ENCODE results near the gene FCHSD1.

Gene FCHSD1

GRCh38 chr5:141674747-141675146 is 23.5 kb upstream of the FCHSD1 start:
- H3K27ac ChIP-seq (ENCODE audit: low read depth, low read length) = no peak overlapping the region
- no peaks in the 10 kb centered on the region for H3K9me3 ChIP-seq (ENCODE audit: control insufficient read depth in 1 of 2, low read length in 2 of 2)
- H3K4me1 ChIP-seq (ENCODE audit: control insufficient read depth in 1 of 2, insufficient read depth in 2 of 2, low read length in 2 of 2) = no peaks in the 10 kb centered on the region
- no peak overlapping the region for H3K4me3 ChIP-seq (ENCODE audit: low read depth in 1 of 2, low read length in 2 of 2)
- no peaks in the 10 kb centered on the region for H3K27me3 ChIP-seq (ENCODE audit: control insufficient read depth in 1 of 2, insufficient read depth in 2 of 2, low read length in 2 of 2)
- H3K36me3 ChIP-seq (ENCODE audit: control insufficient read depth in 1 of 2, insufficient read depth in 2 of 2, low read length in 2 of 2) = peaks cover 0 to 6% of the 10 kb centered on the region in 2 donors
- H3K9ac ChIP-seq (ENCODE audit: low read depth in 1 of 2, low read length in 2 of 2) = no peak overlapping the region

GRCh38 chr5:141672841-141673813 is 21.9 kb upstream of the FCHSD1 start:
- H3K9ac ChIP-seq (ENCODE audit: low read depth in 1 of 2, low read length in 2 of 2) = no peak overlapping the region
- no peak overlapping the region for H3K27ac ChIP-seq (ENCODE audit: low read depth, low read length)
- no peaks in the 10 kb centered on the region for H3K4me1 ChIP-seq (ENCODE audit: control insufficient read depth in 1 of 2, insufficient read depth in 2 of 2, low read length in 2 of 2)
- H3K4me3 ChIP-seq (ENCODE audit: low read depth in 1 of 2, low read length in 2 of 2) = no peak overlapping the region
- H3K27me3 ChIP-seq (ENCODE audit: control insufficient read depth in 1 of 2, insufficient read depth in 2 of 2, low read length in 2 of 2) = no peaks in the 10 kb centered on the region
- peaks cover 0 to 6% of the 10 kb centered on the region in 2 donors for H3K36me3 ChIP-seq (ENCODE audit: control insufficient read depth in 1 of 2, insufficient read depth in 2 of 2, low read length in 2 of 2)
- H3K9me3 ChIP-seq (ENCODE audit: control insufficient read depth in 1 of 2, low read length in 2 of 2) = no peaks in the 10 kb centered on the region

GRCh38 chr5:141672071-141672840 is 21.0 kb upstream of the FCHSD1 start:
- Histone ChIP-seq H3K27ac (ENCODE audit: low read depth, low read length) (no peak overlapping the region), H3K27me3 (ENCODE audit: control insufficient read depth in 1 of 2, insufficient read depth in 2 of 2, low read length in 2 of 2) (no peaks in the 10 kb centered on the region), H3K36me3 (ENCODE audit: control insufficient read depth in 1 of 2, insufficient read depth in 2 of 2, low read length in 2 of 2) (peaks cover 0 to 6% of the 10 kb centered on the region in 2 donors), H3K4me1 (ENCODE audit: control insufficient read depth in 1 of 2, insufficient read depth in 2 of 2, low read length in 2 of 2) (no peaks in the 10 kb centered on the region), H3K4me3 (ENCODE audit: low read depth in 1 of 2, low read length in 2 of 2) (no peak overlapping the region), H3K9me3 (ENCODE audit: control insufficient read depth in 1 of 2, low read length in 2 of 2) (no peaks in the 10 kb centered on the region), H3K9ac (ENCODE audit: low read depth in 1 of 2, low read length in 2 of 2) (no peak overlapping the region)

DNA sequence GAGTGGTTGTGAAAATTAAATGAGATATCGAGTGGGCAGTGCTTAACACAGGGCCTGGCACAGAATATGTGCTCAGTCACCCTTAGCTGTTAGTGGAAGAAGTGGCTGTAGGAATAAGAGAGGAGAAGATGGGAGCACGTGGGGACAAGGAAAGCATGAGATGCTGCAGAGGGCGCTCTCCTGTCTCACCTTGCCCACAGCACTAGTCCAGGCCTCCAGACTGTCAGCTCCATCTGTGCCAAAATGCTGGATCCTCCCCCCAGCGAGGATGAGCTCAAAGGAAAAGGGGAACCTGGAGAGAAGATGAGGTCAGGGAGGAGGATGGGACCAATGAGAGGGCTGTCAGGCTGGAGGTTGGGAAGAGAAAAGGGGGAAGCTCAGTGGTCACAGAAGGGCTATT is 18.3 kb upstream of the FCHSD1 start:
- Histone ChIP-seq H3K9me3 (ENCODE audit: control insufficient read depth in 1 of 2, low read length in 2 of 2) (no peaks in the 10 kb centered on the region), H3K4me1 (ENCODE audit: control insufficient read depth in 1 of 2, insufficient read depth in 2 of 2, low read length in 2 of 2) (peaks cover 0 to 4% of the 10 kb centered on the region in 2 donors), H3K9ac (ENCODE audit: low read depth in 1 of 2, low read length in 2 of 2) (no peak overlapping the region), H3K36me3 (ENCODE audit: control insufficient read depth in 1 of 2, insufficient read depth in 2 of 2, low read length in 2 of 2) (peaks cover 0 to 6% of the 10 kb centered on the region in 2 donors), H3K4me3 (ENCODE audit: low read depth in 1 of 2, low read length in 2 of 2) (no peak overlapping the region), H3K27ac (ENCODE audit: low read depth, low read length) (no peak overlapping the region), H3K27me3 (ENCODE audit: control insufficient read depth in 1 of 2, insufficient read depth in 2 of 2, low read length in 2 of 2) (no peaks in the 10 kb centered on the region)

GRCh38 chr5:141668601-141669265 is 17.5 kb upstream of the FCHSD1 start:
- Histone ChIP-seq H3K4me1 (ENCODE audit: control insufficient read depth in 1 of 2, insufficient read depth in 2 of 2, low read length in 2 of 2) (peaks cover 0 to 4% of the 10 kb centered on the region in 2 donors), H3K27ac (ENCODE audit: low read depth, low read length) (no peak overlapping the region), H3K27me3 (ENCODE audit: control insufficient read depth in 1 of 2, insufficient read depth in 2 of 2, low read length in 2 of 2) (no peaks in the 10 kb centered on the region), H3K9ac (ENCODE audit: low read depth in 1 of 2, low read length in 2 of 2) (no peak overlapping the region), H3K36me3 (ENCODE audit: control insufficient read depth in 1 of 2, insufficient read depth in 2 of 2, low read length in 2 of 2) (peaks cover 0 to 6% of the 10 kb centered on the region in 2 donors), H3K4me3 (ENCODE audit: low read depth in 1 of 2, low read length in 2 of 2) (no peak overlapping the region), H3K9me3 (ENCODE audit: control insufficient read depth in 1 of 2, low read length in 2 of 2) (no peaks in the 10 kb centered on the region)

- H3K4me3 ChIP-seq (ENCODE audit: low read depth in 1 of 2, low read length in 2 of 2) = no peak overlapping the region
- no peaks in the 10 kb centered on the region for H3K36me3 ChIP-seq (ENCODE audit: control insufficient read depth in 1 of 2, insufficient read depth in 2 of 2, low read length in 2 of 2)
- no peaks in the 10 kb centered on the region for H3K27me3 ChIP-seq (ENCODE audit: control insufficient read depth in 1 of 2, insufficient read depth in 2 of 2, low read length in 2 of 2)
- no peak overlapping the region for H3K27ac ChIP-seq (ENCODE audit: low read depth, low read length)
- H3K9me3 ChIP-seq (ENCODE audit: control insufficient read depth in 1 of 2, low read length in 2 of 2) = no peaks in the 10 kb centered on the region
- no peak overlapping the region for H3K9ac ChIP-seq (ENCODE audit: low read depth in 1 of 2, low read length in 2 of 2)
- H3K4me1 ChIP-seq (ENCODE audit: control insufficient read depth in 1 of 2, insufficient read depth in 2 of 2, low read length in 2 of 2) = peaks cover 0 to 4% of the 10 kb centered on the region in 2 donors
Observed at GRCh38 chr5:141665995-141666940, 15.1 kb upstream of the FCHSD1 start.

DNA sequence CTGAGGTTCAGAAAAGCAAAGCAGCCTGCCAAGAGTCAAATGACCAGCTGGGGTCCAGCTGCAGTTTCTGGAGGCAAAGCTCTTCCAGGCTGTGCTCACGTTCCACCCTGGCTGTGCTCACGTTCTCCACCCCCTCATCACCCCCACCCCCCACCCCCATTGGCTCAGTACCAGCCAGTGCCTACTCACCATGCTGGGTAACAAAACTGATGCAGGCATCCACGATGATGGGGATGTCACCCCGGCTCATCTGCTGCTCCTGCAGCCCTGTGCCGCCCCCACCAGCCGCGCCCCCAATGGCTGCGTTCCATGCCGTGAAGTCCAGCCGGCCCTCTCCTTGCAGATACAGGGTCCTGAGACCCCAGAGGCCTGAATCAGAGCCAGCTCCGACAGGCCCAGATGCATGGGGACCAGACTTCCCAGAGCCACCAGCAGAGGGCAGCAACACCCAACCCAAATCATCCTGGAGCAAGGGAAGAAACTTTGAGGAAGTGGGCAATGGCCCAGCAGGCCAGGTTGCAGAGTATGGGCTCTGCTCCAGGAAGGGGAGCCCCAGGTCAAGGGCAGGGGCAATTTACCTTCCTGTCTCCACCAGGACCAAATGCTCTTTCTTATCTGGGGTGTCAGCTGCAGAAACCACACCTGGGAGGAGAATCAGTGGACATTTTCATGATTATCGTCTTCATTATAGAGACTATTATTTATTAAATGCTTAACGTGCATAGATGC is 13.7 kb upstream of the FCHSD1 start:
- Histone ChIP-seq H3K27me3 (ENCODE audit: control insufficient read depth in 1 of 2, insufficient read depth in 2 of 2, low read length in 2 of 2) (no peaks in the 10 kb centered on the region), H3K27ac (ENCODE audit: low read depth, low read length) (no peak overlapping the region), H3K4me1 (ENCODE audit: control insufficient read depth in 1 of 2, insufficient read depth in 2 of 2, low read length in 2 of 2) (peaks cover 0 to 4% of the 10 kb centered on the region in 2 donors), H3K9me3 (ENCODE audit: control insufficient read depth in 1 of 2, low read length in 2 of 2) (no peaks in the 10 kb centered on the region), H3K4me3 (ENCODE audit: low read depth in 1 of 2, low read length in 2 of 2) (no peak overlapping the region), H3K36me3 (ENCODE audit: control insufficient read depth in 1 of 2, insufficient read depth in 2 of 2, low read length in 2 of 2) (no peaks in the 10 kb centered on the region), H3K9ac (ENCODE audit: low read depth in 1 of 2, low read length in 2 of 2) (no peak overlapping the region)

DNA sequence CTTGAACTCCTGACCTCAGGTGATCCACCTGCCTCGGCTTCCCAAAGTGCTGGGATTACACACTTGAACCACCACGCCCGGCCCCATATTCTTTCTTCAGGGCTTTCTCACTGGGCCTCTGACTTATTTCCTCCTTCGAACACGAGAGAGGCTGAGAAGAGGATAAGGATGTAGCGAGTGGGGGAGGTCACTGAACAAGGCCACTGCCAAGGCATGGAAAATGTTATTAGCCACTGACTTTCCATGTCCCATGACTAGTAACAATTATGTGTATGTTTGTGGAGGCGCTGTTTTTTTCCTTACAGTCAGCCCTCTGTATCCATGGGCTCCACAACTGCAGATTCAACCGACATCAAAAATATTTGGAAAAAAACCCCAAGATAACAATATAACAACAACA is 12.3 kb upstream of the FCHSD1 start:
- Histone ChIP-seq H3K4me3 (ENCODE audit: low read depth in 1 of 2, low read length in 2 of 2) (no peak overlapping the region), H3K9ac (ENCODE audit: low read depth in 1 of 2, low read length in 2 of 2) (no peak overlapping the region), H3K4me1 (ENCODE audit: control insufficient read depth in 1 of 2, insufficient read depth in 2 of 2, low read length in 2 of 2) (peaks cover 0 to 4% of the 10 kb centered on the region in 2 donors), H3K36me3 (ENCODE audit: control insufficient read depth in 1 of 2, insufficient read depth in 2 of 2, low read length in 2 of 2) (no peaks in the 10 kb centered on the region), H3K9me3 (ENCODE audit: control insufficient read depth in 1 of 2, low read length in 2 of 2) (no peaks in the 10 kb centered on the region), H3K27ac (ENCODE audit: low read depth, low read length) (no peak overlapping the region), H3K27me3 (ENCODE audit: control insufficient read depth in 1 of 2, insufficient read depth in 2 of 2, low read length in 2 of 2) (no peaks in the 10 kb centered on the region)

- peaks cover 0 to 2% of the 10 kb centered on the region in 2 donors for H3K36me3 ChIP-seq (ENCODE audit: control insufficient read depth in 1 of 2, insufficient read depth in 2 of 2, low read length in 2 of 2)
- peaks cover 0 to 4% of the 10 kb centered on the region in 2 donors for H3K4me1 ChIP-seq (ENCODE audit: control insufficient read depth in 1 of 2, insufficient read depth in 2 of 2, low read length in 2 of 2)
- H3K4me3 ChIP-seq (ENCODE audit: low read depth in 1 of 2, low read length in 2 of 2) = no peak overlapping the region
- H3K27ac ChIP-seq (ENCODE audit: low read depth, low read length) = no peak overlapping the region
- H3K9me3 ChIP-seq (ENCODE audit: control insufficient read depth in 1 of 2, low read length in 2 of 2) = no peaks in the 10 kb centered on the region
- H3K27me3 ChIP-seq (ENCODE audit: control insufficient read depth in 1 of 2, insufficient read depth in 2 of 2, low read length in 2 of 2) = no peaks in the 10 kb centered on the region
- H3K9ac ChIP-seq (ENCODE audit: low read depth in 1 of 2, low read length in 2 of 2) = no peak overlapping the region
Observed at GRCh38 chr5:141662028-141662427, 10.8 kb upstream of the FCHSD1 start.
